HCT116 (cell line): ENCODE results near the gene WBP2NL. TPM values are rescaled to one million over a fixed set of nuclear protein-coding genes. Genes with fewer than 3 reads are reported as not detected.

Source experiments
- ATAC-seq: fragments of 200-7000 bp; cut with Tn5 transposase; 2 replicates; pipeline ENCODE4 v1.9.1; 2020; ENCODE audit warnings: mild to moderate bottlenecking, moderate library complexity
- BruUV-seq: library from RNA; stranded (reverse); fragments of 400-500 nt; replicated peaks from 2 replicates; lab custom pipeline; 2021; lab: Mats Ljungman, UMichigan
- CTCF ChIA-PET: fragments of 300-600 bp; sonication (Branson Sonifier 250); formaldehyde crosslinking; loops from one replicate; lab custom pipeline; 2021; ENCODE audit warnings: antibody characterized with exemption; lab: Charles Lee
- POLR2A ChIA-PET: fragments of 300-600, 350-600 bp; sonication (Branson Sonifier 250); formaldehyde crosslinking; loops from one replicate; lab custom pipeline; 2021; ENCODE audit warnings: antibody characterized with exemption; lab: Charles Lee
- RAD21 ChIA-PET, 2 experiments: fragments of 300-600 bp; sonication (Branson Sonifier 250); formaldehyde crosslinking; loops; one replicate each; lab custom pipeline; 2023; ENCODE audit warnings: low total read pairs in 2 of 2; ENCODE audit not compliant: uncharacterized antibody in 2 of 2, unreplicated experiment in 2 of 2, low non-redundant PET in 1 of 2; lab: Charles Lee
- DNase-seq: peaks from one replicate; pipeline ENCODE4 v3.0.0-alpha.2; 2010; ENCODE audit warnings: low read depth, low spot score
- H2AFZ ChIP-seq: fragments of 200-600 bp; shearing (Covaris generic), sonication (generic); 2 replicates; pipeline ENCODE4 v1.6.1; 2017; ENCODE audit warnings: low read depth, mixed run types, mixed read lengths, antibody characterized with exemption, low read length; ENCODE audit not compliant: poor library complexity, severe bottlenecking
- H3K27ac ChIP-seq: 2 replicates; pipeline ENCODE4 v1.5.1; 2012; ENCODE audit warnings: low read depth, low read length
- H3K27me3 ChIP-seq: fragments of 200-600 bp; sonication (generic); 2 replicates; pipeline ENCODE4 v1.6.1; 2016; ENCODE audit warnings: mixed run types, low read length, mixed read lengths; ENCODE audit not compliant: insufficient read depth
- H3K36me3 ChIP-seq, 2 experiments: fragments of 200-500 bp in 1 of 2; fragments of 200-600 bp in 1 of 2; sonication (Bioruptor generic) in 1 of 2; sonication (generic) in 1 of 2; 2 replicates each; pipeline versions ENCODE4 v1.5.1 to v1.6.1; 2014 to 2016; ENCODE audit warnings: low read length in 2 of 2, inconsistent platforms in 1 of 2, mixed read lengths in 1 of 2, mixed run types in 1 of 2; ENCODE audit not compliant: insufficient read depth in 2 of 2, control insufficient read depth in 1 of 2
- H3K4me1 ChIP-seq, 2 experiments: fragments of 200-600 bp in 1 of 2; sonication (generic) in 1 of 2; 2 replicates each; pipeline versions ENCODE4 v1.5.1 to v1.6.1; 2012 to 2017; ENCODE audit warnings: low read length in 2 of 2, inconsistent platforms in 1 of 2, mild to moderate bottlenecking in 1 of 2, mixed read lengths in 1 of 2, mixed run types in 1 of 2, moderate library complexity in 1 of 2; ENCODE audit not compliant: insufficient read depth in 2 of 2, control insufficient read depth in 1 of 2
- H3K4me2 ChIP-seq: fragments of 200-600 bp; sonication (generic); 2 replicates; pipeline ENCODE4 v1.6.1; 2017; ENCODE audit warnings: mixed run types, low read length, mixed read lengths
- H3K4me3 ChIP-seq, 2 experiments: fragments of 200-600 bp in 1 of 2; sonication (generic) in 1 of 2; replicated peaks in 1 of 2; 2 replicates each; pipeline ENCODE4 v1.5.1; 2011 to 2016; ENCODE audit warnings: low read length in 2 of 2, control low read depth in 1 of 2, low read depth in 1 of 2, mild to moderate bottlenecking in 1 of 2, mixed read lengths in 1 of 2, mixed run types in 1 of 2
- H3K79me2 ChIP-seq: fragments of 200-600 bp; sonication (generic); 2 replicates; pipeline ENCODE4 v1.6.1; 2017; ENCODE audit warnings: mild to moderate bottlenecking, mixed run types, low read length, moderate library complexity, mixed read lengths; ENCODE audit not compliant: insufficient read depth
- H3K9ac ChIP-seq: fragments of 200-600 bp; sonication (generic); 2 replicates; pipeline ENCODE4 v1.6.1; 2016; ENCODE audit warnings: low read length, mixed read lengths
- H3K9me2 ChIP-seq: fragments of 200-600 bp; sonication (generic), shearing (Covaris generic); 2 replicates; pipeline ENCODE4 v1.6.1; 2017; ENCODE audit warnings: mixed run types, mild to moderate bottlenecking, moderate library complexity; ENCODE audit not compliant: insufficient read depth
- H3K9me3 ChIP-seq, 2 experiments: fragments of 200-500 bp in 1 of 2; fragments of 200-600 bp in 1 of 2; sonication (Bioruptor generic) in 1 of 2; sonication (generic) in 1 of 2; 2 replicates each; pipeline ENCODE4 v1.6.1; 2014 to 2017; ENCODE audit warnings: low read length in 2 of 2, mixed read lengths in 2 of 2, inconsistent platforms in 1 of 2, low read depth in 1 of 2, mild to moderate bottlenecking in 1 of 2, mixed run types in 1 of 2, moderate library complexity in 1 of 2; ENCODE audit not compliant: control insufficient read depth in 1 of 2, insufficient read depth in 1 of 2
- H4K20me1 ChIP-seq: fragments of 200-600 bp; sonication (generic), shearing (Covaris generic); 2 replicates; pipeline ENCODE4 v1.6.1; 2017; ENCODE audit warnings: mixed run types, mild to moderate bottlenecking, moderate library complexity; ENCODE audit not compliant: insufficient read depth
- CEBPB ChIP-seq: IDR thresholded peaks from 2 replicates; pipeline ENCODE4 v1.6.1; 2012; ENCODE audit warnings: low read depth
- EGR1 ChIP-seq: IDR thresholded peaks from 2 replicates; pipeline ENCODE4 v1.6.1; 2012; ENCODE audit warnings: low read depth
- ELF1 ChIP-seq: IDR thresholded peaks from 2 replicates; pipeline ENCODE4 v1.6.1; 2012; ENCODE audit warnings: low read depth, borderline replicate concordance
- JUND ChIP-seq: IDR thresholded peaks from 2 replicates; pipeline ENCODE4 v1.6.1; 2012
- POLR2A ChIP-seq: IDR thresholded peaks from 2 replicates; pipeline ENCODE4 v1.7.0; 2011; ENCODE audit warnings: borderline replicate concordance; ENCODE audit not compliant: insufficient read depth, insufficient read length; ENCODE audit errors: extremely low read depth
- POLR2AphosphoS5 ChIP-seq: IDR thresholded peaks from 2 replicates; pipeline ENCODE4 v1.6.1; 2011; ENCODE audit warnings: mild to moderate bottlenecking, low read depth, low read length, moderate library complexity
- SIN3A ChIP-seq: IDR thresholded peaks from 2 replicates; pipeline ENCODE4 v1.6.1; 2012; ENCODE audit warnings: low read depth
- SRF ChIP-seq: IDR thresholded peaks from 2 replicates; pipeline ENCODE4 v1.6.1; 2012; ENCODE audit warnings: low read depth
- intact Hi-C: fragments of 100-400 bp; cut with micrococcal nuclease; formaldehyde crosslinking; loops from 2 replicates; pipeline ENCODE4 v1.10.0; 2022
- total RNA-seq: library from RNA; stranded (reverse); gene quantifications from one replicate; pipeline ENCODE4 v1.2.1, GENCODE V29; 2021; ENCODE audit not compliant: unreplicated experiment
- TF ChIP-seq, protein P1 (sequence below): IDR thresholded peaks from 2 replicates; pipeline ENCODE4 v1.6.1; 2012
- TF ChIP-seq, protein P2 (sequence below), 3 experiments: fragments of 200-600 bp in 1 of 3; sonication (generic) in 1 of 3; IDR thresholded peaks in 2 of 3; conservative IDR thresholded peaks in 1 of 3; 2 replicates each; pipeline ENCODE4 v1.5.1; 2012 to 2017; ENCODE audit warnings: low read depth in 2 of 3, low read length in 2 of 3, antibody characterized with exemption in 1 of 3, borderline replicate concordance in 1 of 3, control low read depth in 1 of 3, mild to moderate bottlenecking in 1 of 3, mixed read lengths in 1 of 3, mixed run types in 1 of 3, moderate library complexity in 1 of 3; ENCODE audit not compliant: insufficient read depth in 1 of 3

The WBP2NL gene
- total RNA-seq, 1 experiment from 2014 or later, result not detected

DNA sequence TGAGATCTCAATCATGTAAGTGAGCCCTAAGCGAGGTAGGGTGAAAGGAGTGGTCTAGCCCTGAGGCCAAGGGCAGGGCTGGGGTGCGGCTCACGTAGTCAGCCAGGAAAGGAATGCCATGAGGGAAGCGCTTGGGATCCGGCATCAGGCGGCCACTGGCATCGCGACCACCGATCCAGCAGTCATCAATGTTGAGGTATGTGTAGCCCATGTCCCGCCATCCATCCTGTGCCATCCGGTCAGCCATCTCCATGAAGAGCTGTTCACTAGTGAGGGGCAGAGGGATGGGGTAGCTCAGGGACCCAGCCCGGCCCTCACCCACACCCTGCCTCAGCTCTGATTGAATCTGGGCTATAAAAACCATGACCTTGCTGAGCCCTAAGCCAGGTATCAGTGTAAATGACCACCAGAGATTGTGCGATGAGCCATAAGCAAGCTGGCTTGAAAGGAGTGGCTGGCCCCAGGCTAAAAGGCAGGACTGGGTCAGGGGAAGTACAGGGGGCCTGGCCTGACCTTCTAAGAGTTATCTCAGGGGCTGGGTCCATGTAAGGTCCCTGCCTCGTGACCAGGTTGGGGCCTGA, 69.2 kb downstream of the WBP2NL start:
- H2AFZ ChIP-seq, result no peak overlapping the region
- H3K27ac ChIP-seq, result no peak overlapping the region
- no peaks in the 10 kb centered on the region for H4K20me1 ChIP-seq
- H3K4me3 ChIP-seq, result no peak overlapping the region
- TF ChIP-seq, protein P1, sequence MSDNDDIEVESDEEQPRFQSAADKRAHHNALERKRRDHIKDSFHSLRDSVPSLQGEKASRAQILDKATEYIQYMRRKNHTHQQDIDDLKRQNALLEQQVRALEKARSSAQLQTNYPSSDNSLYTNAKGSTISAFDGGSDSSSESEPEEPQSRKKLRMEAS, result no peak
- TF ChIP-seq SRF (no peak), EGR1 (no peak), POLR2AphosphoS5 (no peak), CEBPB (no peak), JUND (no peak), ELF1 (no peak), POLR2A (no peak), SIN3A (no peak)
- TF ChIP-seq, protein P2, sequence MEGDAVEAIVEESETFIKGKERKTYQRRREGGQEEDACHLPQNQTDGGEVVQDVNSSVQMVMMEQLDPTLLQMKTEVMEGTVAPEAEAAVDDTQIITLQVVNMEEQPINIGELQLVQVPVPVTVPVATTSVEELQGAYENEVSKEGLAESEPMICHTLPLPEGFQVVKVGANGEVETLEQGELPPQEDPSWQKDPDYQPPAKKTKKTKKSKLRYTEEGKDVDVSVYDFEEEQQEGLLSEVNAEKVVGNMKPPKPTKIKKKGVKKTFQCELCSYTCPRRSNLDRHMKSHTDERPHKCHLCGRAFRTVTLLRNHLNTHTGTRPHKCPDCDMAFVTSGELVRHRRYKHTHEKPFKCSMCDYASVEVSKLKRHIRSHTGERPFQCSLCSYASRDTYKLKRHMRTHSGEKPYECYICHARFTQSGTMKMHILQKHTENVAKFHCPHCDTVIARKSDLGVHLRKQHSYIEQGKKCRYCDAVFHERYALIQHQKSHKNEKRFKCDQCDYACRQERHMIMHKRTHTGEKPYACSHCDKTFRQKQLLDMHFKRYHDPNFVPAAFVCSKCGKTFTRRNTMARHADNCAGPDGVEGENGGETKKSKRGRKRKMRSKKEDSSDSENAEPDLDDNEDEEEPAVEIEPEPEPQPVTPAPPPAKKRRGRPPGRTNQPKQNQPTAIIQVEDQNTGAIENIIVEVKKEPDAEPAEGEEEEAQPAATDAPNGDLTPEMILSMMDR (IDR thresholded peaks at IDR 0.05 in 2 of 3, conservative IDR thresholded peaks at IDR 0.05 in 1 of 3; ENCODE audit: borderline replicate concordance in 1 of 3, insufficient read depth in 1 of 3, low read depth in 2 of 3, low read length in 2 of 3), result no peak
- intact Hi-C loops, result no loop called here
- H3K9ac ChIP-seq, result no peak overlapping the region
- ChIA-PET RAD21 (no interaction called here), POLR2A (no interaction called here), CTCF (no interaction called here)
- peaks cover 3 to 4% of the 10 kb centered on the region in 2 experiments; a peak in 3 of 4 replicates for H3K36me3 ChIP-seq
- H3K4me2 ChIP-seq, result no peak overlapping the region
- ATAC-seq, result no peak
- no peaks in the 10 kb centered on the region for H3K79me2 ChIP-seq
- peaks cover 12 to 20% of the 10 kb centered on the region in 2 experiments for H3K4me1 ChIP-seq
- no TSS peak for BruUV-seq
- H3K9me3 ChIP-seq, result no peaks in the 10 kb centered on the region
- H3K9me2 ChIP-seq, result no peaks in the 10 kb centered on the region
- no peak for DNase-seq
- no peaks in the 10 kb centered on the region for H3K27me3 ChIP-seq
